WTC11 (cell line): ENCODE measurements around the gene UBQLN1.

Source experiments
- CTCF ChIP-seq: fragments of 200-600 bp; IDR thresholded peaks from 2 replicates; pipeline ENCODE4 v1.8.0; 2022; ENCODE audit warnings: antibody characterized with exemption
- E2F5 ChIP-seq: sonication (generic); formaldehyde crosslinking; IDR thresholded peaks from 2 replicates; pipeline ENCODE4 v1.8.1; 2022; ENCODE audit warnings: mild to moderate bottlenecking, moderate library complexity, missing genetic modification reagents
- FOXP1 ChIP-seq: sonication (generic); formaldehyde crosslinking; IDR thresholded peaks from 2 replicates; pipeline ENCODE4 v1.8.0; 2022; ENCODE audit warnings: missing genetic modification reagents, mild to moderate bottlenecking, moderate library complexity, borderline replicate concordance
- SMAD3 ChIP-seq: sonication (generic); formaldehyde crosslinking; IDR thresholded peaks from 2 replicates; pipeline ENCODE4 v1.8.0; 2022; ENCODE audit warnings: missing genetic modification reagents, mild to moderate bottlenecking, borderline replicate concordance
- TEAD1 ChIP-seq: sonication (generic); formaldehyde crosslinking; IDR thresholded peaks from 2 replicates; pipeline ENCODE4 v1.8.0; 2022; ENCODE audit warnings: mild to moderate bottlenecking, missing genetic modification reagents
- TEAD4 ChIP-seq: sonication (generic); formaldehyde crosslinking; IDR thresholded peaks from 2 replicates; pipeline ENCODE4 v1.8.0; 2022; ENCODE audit warnings: mild to moderate bottlenecking, missing genetic modification reagents
- USF1 ChIP-seq: sonication (generic); formaldehyde crosslinking; IDR thresholded peaks from 2 replicates; pipeline ENCODE4 v1.8.0; 2022; ENCODE audit warnings: mild to moderate bottlenecking, missing genetic modification reagents
- ZNF232 ChIP-seq: sonication (generic); formaldehyde crosslinking; IDR thresholded peaks from 2 replicates; pipeline ENCODE4 v1.8.0; 2022; ENCODE audit warnings: mild to moderate bottlenecking, missing genetic modification reagents
- TF ChIP-seq, protein P1 (sequence below): sonication (generic); formaldehyde crosslinking; IDR thresholded peaks from 2 replicates; pipeline ENCODE4 v1.8.1; 2023; ENCODE audit warnings: mild to moderate bottlenecking, missing genetic modification reagents

GRCh38 chr9:83629433-83630104 lies 78.2 kb downstream of the UBQLN1 start:
- no peak for TF ChIP-seq FOXP1 (CRISPR knock-in tag)
- no peak for TF ChIP-seq CTCF
- TF ChIP-seq, protein P1, sequence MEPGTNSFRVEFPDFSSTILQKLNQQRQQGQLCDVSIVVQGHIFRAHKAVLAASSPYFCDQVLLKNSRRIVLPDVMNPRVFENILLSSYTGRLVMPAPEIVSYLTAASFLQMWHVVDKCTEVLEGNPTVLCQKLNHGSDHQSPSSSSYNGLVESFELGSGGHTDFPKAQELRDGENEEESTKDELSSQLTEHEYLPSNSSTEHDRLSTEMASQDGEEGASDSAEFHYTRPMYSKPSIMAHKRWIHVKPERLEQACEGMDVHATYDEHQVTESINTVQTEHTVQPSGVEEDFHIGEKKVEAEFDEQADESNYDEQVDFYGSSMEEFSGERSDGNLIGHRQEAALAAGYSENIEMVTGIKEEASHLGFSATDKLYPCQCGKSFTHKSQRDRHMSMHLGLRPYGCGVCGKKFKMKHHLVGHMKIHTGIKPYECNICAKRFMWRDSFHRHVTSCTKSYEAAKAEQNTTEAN (CRISPR knock-in tag), result no peak
- TF ChIP-seq ZNF232 (CRISPR knock-in tag), result no peak
- no peak for TF ChIP-seq TEAD1 (CRISPR knock-in tag)
- TF ChIP-seq USF1 (CRISPR knock-in tag), result no peak
- no peak for TF ChIP-seq E2F5 (CRISPR knock-in tag)
- no peak for TF ChIP-seq TEAD4
- no peak for TF ChIP-seq SMAD3 (CRISPR knock-in tag)
